ENCODE measurements around the gene EXOC4.

Gene EXOC4

DNA sequence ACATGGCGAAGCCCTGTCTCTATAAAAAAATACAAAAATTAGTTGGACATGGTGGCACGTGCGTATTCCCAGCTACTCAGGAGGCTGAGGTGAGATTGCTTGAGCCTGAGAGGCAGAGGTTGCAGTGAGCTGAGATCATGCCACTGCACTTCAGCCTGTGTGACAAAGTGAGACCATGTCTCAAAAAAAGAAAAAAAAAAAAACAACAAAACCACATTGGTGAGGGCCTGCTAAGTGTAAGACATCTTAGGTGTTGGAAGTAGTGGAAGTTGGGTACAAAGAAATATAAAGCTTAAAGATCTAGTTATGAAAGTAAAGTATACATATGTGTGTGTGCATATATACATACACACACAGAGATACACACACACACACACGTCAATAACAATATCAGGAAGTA is 228.0 kb downstream of the EXOC4 start:
- DNase-seq (ENCODE audit: extremely low read depth, low read depth), result no peak
- TF ChIP-seq, protein P1, sequence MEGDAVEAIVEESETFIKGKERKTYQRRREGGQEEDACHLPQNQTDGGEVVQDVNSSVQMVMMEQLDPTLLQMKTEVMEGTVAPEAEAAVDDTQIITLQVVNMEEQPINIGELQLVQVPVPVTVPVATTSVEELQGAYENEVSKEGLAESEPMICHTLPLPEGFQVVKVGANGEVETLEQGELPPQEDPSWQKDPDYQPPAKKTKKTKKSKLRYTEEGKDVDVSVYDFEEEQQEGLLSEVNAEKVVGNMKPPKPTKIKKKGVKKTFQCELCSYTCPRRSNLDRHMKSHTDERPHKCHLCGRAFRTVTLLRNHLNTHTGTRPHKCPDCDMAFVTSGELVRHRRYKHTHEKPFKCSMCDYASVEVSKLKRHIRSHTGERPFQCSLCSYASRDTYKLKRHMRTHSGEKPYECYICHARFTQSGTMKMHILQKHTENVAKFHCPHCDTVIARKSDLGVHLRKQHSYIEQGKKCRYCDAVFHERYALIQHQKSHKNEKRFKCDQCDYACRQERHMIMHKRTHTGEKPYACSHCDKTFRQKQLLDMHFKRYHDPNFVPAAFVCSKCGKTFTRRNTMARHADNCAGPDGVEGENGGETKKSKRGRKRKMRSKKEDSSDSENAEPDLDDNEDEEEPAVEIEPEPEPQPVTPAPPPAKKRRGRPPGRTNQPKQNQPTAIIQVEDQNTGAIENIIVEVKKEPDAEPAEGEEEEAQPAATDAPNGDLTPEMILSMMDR (IDR thresholded peaks at IDR 0.05; ENCODE audit: low read depth, low read length), result no peak

GRCh38 chr7:133481676-133482075 is 228.8 kb downstream of the EXOC4 start:
- no peak for DNase-seq (ENCODE audit: extremely low read depth, low read depth)
- TF ChIP-seq, protein P1 (IDR thresholded peaks at IDR 0.05; ENCODE audit: low read depth, low read length), result no peak

GRCh38 chr7:133482599-133482998 is 229.7 kb downstream of the EXOC4 start:
- DNase-seq (ENCODE audit: extremely low read depth, low read depth), result no peak
- TF ChIP-seq, protein P1 (IDR thresholded peaks at IDR 0.05; ENCODE audit: low read depth, low read length), result no peak

DNA sequence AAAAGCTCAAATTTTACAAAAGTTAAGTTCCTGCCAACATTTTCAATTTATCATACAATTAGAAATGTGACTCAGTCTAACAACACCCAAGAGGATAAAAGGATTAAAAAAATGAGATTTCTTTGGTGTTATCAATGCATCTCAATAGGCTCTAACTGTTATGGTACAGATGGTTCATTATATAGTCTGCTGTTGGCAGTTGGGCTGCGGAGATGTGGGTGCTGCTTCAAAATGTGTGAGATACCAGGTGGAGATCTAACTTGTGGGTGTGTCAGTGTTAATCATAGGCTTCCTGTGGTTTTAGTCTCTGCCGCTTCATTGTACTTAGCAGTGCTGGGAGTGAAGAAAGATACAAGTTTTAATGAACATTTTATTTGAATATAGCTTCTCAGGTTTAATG is 231.2 kb downstream of the EXOC4 start:
- no peak for DNase-seq (ENCODE audit: extremely low read depth, low read depth)
- TF ChIP-seq, protein P1 (IDR thresholded peaks at IDR 0.05; ENCODE audit: low read depth, low read length), result no peak

GRCh38 chr7:133489906-133490305 is 237.0 kb downstream of the EXOC4 start:
- TF ChIP-seq, protein P1 (IDR thresholded peaks at IDR 0.05; ENCODE audit: low read depth, low read length), result no peak
- no peak for DNase-seq (ENCODE audit: extremely low read depth, low read depth)

DNA sequence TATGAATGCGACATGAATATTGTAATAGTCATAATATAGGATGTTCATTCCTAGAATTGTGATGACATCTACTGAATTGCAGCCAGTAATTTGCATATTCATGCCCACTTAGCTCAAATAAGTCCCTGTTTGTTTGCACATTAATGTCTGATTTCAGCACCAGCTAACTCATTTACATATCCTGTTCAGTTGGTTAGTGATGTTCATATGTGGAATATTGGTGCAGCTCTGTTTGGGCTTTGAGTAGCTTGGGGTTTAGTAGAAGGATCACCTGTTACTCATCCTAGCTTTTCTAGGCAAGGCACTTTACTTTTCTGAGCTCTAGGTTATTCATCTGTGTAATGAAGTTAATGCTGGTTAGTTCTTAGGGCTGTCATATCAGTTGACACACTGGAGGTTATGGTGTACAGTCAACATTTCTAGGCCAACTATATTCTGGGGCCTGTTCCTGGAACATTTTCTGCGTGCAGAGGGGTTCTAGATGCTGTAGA is 238.4 kb downstream of the EXOC4 start:
- DNase-seq (ENCODE audit: extremely low read depth, low read depth), result no peak

GRCh38 chr7:133491846-133492652 is 239.2 kb downstream of the EXOC4 start:
- DNase-seq (ENCODE audit: extremely low read depth, low read depth), result no peak
- TF ChIP-seq, protein P1 (IDR thresholded peaks at IDR 0.05; ENCODE audit: low read depth, low read length), result no peak

More for the DNA sequence above, 238.4 kb downstream of the EXOC4 start:
- TF ChIP-seq, protein P1 (IDR thresholded peaks at IDR 0.05; ENCODE audit: low read depth, low read length), result no peak

Measured in AG09319 (cell line).